PC-9 (cell line): ENCODE results near the gene GLTPD2.

ENCODE experiments used
- EZH2 ChIP-seq: fragments of 200-600 bp; sonication (generic); IDR thresholded peaks from 2 replicates; pipeline ENCODE4 v1.8.0; 2017; ENCODE audit warnings: antibody characterized with exemption, low read depth
- TF ChIP-seq, protein P1 (sequence below): fragments of 200-600 bp; sonication (generic); conservative IDR thresholded peaks from 2 replicates; pipeline ENCODE4 v1.6.1; 2017; ENCODE audit warnings: mixed run types, antibody characterized with exemption, mild to moderate bottlenecking, moderate library complexity

DNA sequence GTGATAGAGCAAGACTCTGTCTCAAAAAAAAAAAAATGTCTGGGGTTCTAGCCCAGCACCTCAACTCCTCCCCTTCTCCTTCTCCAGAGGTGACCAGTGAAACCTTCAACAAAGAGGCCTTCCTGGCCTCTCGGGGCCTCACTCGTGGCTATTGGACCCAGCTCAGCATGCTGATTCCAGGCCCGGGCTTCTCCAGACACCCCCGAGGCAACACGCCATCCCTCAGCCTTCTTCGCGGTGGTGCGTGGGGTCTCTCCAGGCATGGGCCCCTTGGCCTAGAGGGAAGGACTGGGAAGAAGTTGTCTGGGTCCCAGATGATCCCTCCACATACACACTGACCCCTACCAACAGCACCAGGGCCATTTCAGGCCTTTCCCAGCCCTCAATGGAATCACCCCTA lies 45.5 kb upstream of the GLTPD2 start:
- TF ChIP-seq, protein P1, sequence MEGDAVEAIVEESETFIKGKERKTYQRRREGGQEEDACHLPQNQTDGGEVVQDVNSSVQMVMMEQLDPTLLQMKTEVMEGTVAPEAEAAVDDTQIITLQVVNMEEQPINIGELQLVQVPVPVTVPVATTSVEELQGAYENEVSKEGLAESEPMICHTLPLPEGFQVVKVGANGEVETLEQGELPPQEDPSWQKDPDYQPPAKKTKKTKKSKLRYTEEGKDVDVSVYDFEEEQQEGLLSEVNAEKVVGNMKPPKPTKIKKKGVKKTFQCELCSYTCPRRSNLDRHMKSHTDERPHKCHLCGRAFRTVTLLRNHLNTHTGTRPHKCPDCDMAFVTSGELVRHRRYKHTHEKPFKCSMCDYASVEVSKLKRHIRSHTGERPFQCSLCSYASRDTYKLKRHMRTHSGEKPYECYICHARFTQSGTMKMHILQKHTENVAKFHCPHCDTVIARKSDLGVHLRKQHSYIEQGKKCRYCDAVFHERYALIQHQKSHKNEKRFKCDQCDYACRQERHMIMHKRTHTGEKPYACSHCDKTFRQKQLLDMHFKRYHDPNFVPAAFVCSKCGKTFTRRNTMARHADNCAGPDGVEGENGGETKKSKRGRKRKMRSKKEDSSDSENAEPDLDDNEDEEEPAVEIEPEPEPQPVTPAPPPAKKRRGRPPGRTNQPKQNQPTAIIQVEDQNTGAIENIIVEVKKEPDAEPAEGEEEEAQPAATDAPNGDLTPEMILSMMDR: no peak
- no peak for TF ChIP-seq EZH2
